Measurements from ENCODE around the gene PDK1.

The PDK1 gene

DNA sequence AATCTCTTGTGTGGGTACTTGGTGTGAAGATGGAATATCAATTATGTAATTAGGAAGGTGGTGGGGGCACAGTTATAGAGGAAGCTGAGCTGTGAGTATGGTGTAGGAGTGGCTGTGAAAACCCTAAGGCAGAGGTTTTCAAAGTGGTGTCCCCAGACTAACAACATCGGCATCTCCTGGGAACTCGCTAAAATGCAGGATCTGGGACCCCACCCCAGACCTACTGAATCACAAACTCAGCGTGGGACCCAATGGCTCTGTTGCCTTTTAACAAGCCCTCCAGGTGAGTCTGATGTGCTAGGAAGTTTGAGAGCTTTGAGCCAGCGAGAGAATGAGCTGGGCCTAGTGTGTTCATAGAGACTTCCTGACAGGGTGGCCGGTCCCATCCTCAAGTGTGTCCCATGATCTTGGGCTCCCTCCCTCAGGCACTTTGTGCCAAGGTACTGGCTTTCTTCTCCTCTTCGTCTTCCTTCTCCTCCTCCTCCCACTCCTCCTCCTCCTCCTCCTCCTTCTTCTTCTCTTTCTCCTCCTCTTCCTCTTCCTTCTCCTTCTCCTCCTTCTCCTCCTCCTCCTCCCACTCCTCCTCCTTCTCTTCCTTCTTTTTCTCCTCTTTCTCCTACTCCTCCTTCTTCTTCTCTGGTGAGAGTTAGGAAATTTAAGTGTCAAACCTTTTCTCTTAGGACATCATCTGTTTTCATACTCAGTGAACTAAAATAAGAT, 86.6 kb downstream of the PDK1 start:
- H3K4me3 ChIP-seq (ENCODE audit: low read length) = no peak overlapping the region
- no peaks in the 10 kb centered on the region for H3K9me3 ChIP-seq (ENCODE audit: low read length)
- H3K4me1 ChIP-seq (ENCODE audit: insufficient read depth, low read length) = no peaks in the 10 kb centered on the region
- no peaks in the 10 kb centered on the region for H3K36me3 ChIP-seq (ENCODE audit: insufficient read depth, low read length)
- H3K27me3 ChIP-seq (ENCODE audit: insufficient read depth, low read length) = no peaks in the 10 kb centered on the region
- no peak overlapping the region for H2AFZ ChIP-seq (ENCODE audit: low read depth, low read length)

DNA sequence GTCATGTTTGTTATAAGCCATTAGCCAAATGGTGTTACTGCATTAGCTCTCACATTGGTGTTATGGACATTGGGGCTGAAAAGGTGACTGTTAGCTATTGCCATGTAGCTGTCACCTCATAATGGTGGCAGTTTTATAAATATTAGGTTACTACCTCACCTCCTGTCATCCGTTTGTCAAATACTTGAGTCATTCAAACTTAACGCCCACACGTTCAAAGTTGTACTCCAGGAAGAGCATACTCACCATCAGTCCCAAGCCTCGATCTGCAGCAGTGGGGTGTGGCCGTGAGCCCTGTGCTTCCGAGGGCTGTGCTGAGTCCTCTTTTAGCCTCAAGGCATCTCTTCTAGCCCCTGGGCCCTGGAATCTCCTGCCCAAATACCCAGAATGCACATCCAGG, 87.3 kb downstream of the PDK1 start:
- H3K4me3 ChIP-seq (ENCODE audit: low read length) = no peak overlapping the region
- no peaks in the 10 kb centered on the region for H3K4me1 ChIP-seq (ENCODE audit: insufficient read depth, low read length)
- no peak overlapping the region for H2AFZ ChIP-seq (ENCODE audit: low read depth, low read length)
- no peaks in the 10 kb centered on the region for H3K36me3 ChIP-seq (ENCODE audit: insufficient read depth, low read length)
- no peaks in the 10 kb centered on the region for H3K9me3 ChIP-seq (ENCODE audit: low read length)
- H3K27me3 ChIP-seq (ENCODE audit: insufficient read depth, low read length) = no peaks in the 10 kb centered on the region

DNA sequence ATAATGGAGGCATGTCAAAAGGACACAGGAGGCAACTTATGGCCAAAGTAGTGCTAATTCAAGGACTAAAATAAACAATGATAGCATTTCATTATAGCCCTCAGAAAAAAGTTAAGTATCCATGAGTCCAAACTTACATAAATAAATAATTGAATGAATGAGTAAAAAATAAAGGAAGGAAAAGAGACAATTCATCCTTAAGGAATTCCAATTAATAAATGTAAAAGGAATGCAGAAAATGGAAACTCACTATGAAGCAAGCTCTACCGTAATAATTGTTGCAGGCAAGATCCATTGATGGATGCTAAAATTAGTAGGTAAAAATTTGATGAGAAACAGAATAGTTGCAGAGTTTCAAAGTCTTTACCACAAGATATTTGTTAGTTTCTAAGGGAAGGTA, 91.5 kb downstream of the PDK1 start:
- Histone ChIP-seq H3K27me3 (ENCODE audit: insufficient read depth, low read length) (no peaks in the 10 kb centered on the region), H3K36me3 (ENCODE audit: insufficient read depth, low read length) (no peaks in the 10 kb centered on the region), H3K9me3 (ENCODE audit: low read length) (no peaks in the 10 kb centered on the region), H3K4me3 (ENCODE audit: low read length) (no peak overlapping the region), H2AFZ (ENCODE audit: low read depth, low read length) (no peak overlapping the region), H3K4me1 (ENCODE audit: insufficient read depth, low read length) (no peaks in the 10 kb centered on the region)

GRCh38 chr2:172655091-172655837, 99.4 kb downstream of the PDK1 start:
- H3K9me3 ChIP-seq (ENCODE audit: low read length) = peaks cover 2% of the 10 kb centered on the region
- H2AFZ ChIP-seq (ENCODE audit: low read depth, low read length) = no peak overlapping the region
- H3K4me3 ChIP-seq (ENCODE audit: low read length) = no peak overlapping the region
- H3K4me1 ChIP-seq (ENCODE audit: insufficient read depth, low read length) = no peaks in the 10 kb centered on the region
- no peaks in the 10 kb centered on the region for H3K36me3 ChIP-seq (ENCODE audit: insufficient read depth, low read length)
- H3K27me3 ChIP-seq (ENCODE audit: insufficient read depth, low read length) = no peaks in the 10 kb centered on the region

DNA sequence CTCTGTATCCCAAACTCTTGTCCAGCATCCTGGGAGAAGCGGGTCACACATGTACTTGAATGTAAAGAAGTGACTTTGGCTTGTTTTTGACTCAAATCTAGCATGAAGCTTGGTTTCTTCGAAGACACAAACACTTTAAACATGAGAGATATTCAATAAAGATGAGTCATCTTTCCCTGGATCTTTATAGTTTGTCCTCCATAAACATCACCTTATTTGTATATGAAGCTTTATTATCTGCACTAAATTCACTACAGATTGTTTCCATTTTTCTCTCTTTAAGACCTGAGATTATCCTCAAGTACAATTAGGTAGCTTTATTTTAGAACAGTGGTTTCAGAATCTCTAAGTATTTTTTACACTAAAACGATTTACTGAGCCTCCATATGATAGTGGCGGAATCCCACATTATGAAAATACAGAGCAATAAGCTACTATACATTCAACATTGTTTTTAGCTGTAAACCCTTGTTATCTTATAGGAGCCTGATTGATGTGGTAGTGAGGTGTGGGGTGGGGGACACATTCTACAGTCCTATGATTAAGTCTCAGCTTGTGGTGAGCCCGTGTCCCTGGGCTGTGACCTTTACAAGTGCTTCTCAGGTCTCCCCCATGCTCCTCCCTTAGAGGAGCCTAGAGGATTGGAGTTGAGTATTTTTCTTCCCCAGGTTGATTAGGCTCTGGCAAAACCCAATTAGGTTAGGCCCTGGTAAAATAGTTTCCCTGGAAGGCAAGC, 100.1 kb downstream of the PDK1 start:
- no peaks in the 10 kb centered on the region for H3K4me1 ChIP-seq (ENCODE audit: insufficient read depth, low read length)
- no peak overlapping the region for H3K4me3 ChIP-seq (ENCODE audit: low read length)
- no peaks in the 10 kb centered on the region for H3K27me3 ChIP-seq (ENCODE audit: insufficient read depth, low read length)
- H2AFZ ChIP-seq (ENCODE audit: low read depth, low read length) = no peak overlapping the region
- no peaks in the 10 kb centered on the region for H3K36me3 ChIP-seq (ENCODE audit: insufficient read depth, low read length)
- H3K9me3 ChIP-seq (ENCODE audit: low read length) = peaks cover 2% of the 10 kb centered on the region

All from neuron (in vitro differentiated cells).